H1 (cell line): ENCODE measurements around the gene LRFN3. TPM values are rescaled to one million over a fixed set of nuclear protein-coding genes. Genes with fewer than 3 reads are reported as not detected.

Source experiments
- CTCF ChIA-PET: fragments of 300-600 bp; sonication (Branson Sonifier 250); formaldehyde crosslinking; loops from one replicate; lab custom pipeline; 2021; ENCODE audit not compliant: partially characterized antibody; lab: Charles Lee
- POLR2A ChIA-PET: fragments of 300-600 bp; sonication (Branson Sonifier 250); formaldehyde crosslinking; loops from one replicate; lab custom pipeline; 2021; ENCODE audit warnings: inconsistent platforms; ENCODE audit not compliant: partially characterized antibody; lab: Charles Lee
- DNase-seq, 2 experiments: peaks; one replicate each; pipeline versions ENCODE4 v3.0.0 to v3.0.0-alpha.2; 2010 to 2022; ENCODE audit warnings: low spot score in 2 of 2, low read depth in 1 of 2, mixed read lengths in 1 of 2
- FAIRE-seq: peaks from 2 replicates; lab custom pipeline; 2011; peaks lifted over from hg19 to GRCh38; lab: Jason Lieb, UNC
- H2AFZ ChIP-seq: 2 replicates; pipeline ENCODE4 v1.8.1; 2012; ENCODE audit warnings: low read length, inconsistent platforms
- H2AK5ac ChIP-seq: 2 replicates; pipeline ENCODE4 v1.6.1; 2013; ENCODE audit warnings: low read depth, low read length
- H2BK120ac ChIP-seq: replicated peaks from 2 replicates; pipeline ENCODE3; 2013; ENCODE audit warnings: low read depth, low read length, inconsistent platforms
- H2BK12ac ChIP-seq: 2 replicates; pipeline ENCODE4 v1.6.1; 2013; ENCODE audit warnings: low read depth, low read length
- H2BK15ac ChIP-seq: 2 replicates; pipeline ENCODE4 v1.6.1; 2013; ENCODE audit warnings: low read length
- H2BK20ac ChIP-seq: 2 replicates; pipeline ENCODE4 v1.6.1; 2013; ENCODE audit warnings: low read length
- H2BK5ac ChIP-seq: 2 replicates; pipeline ENCODE4 v1.6.1; 2013; ENCODE audit warnings: low read depth, low read length
- H3K14ac ChIP-seq: 2 replicates; pipeline ENCODE4 v1.6.1; 2013; ENCODE audit warnings: inconsistent platforms; ENCODE audit not compliant: insufficient read length
- H3K18ac ChIP-seq: 2 replicates; pipeline ENCODE4 v1.6.1; 2013; ENCODE audit warnings: low read length; ENCODE audit errors: extremely low read depth
- H3K23ac ChIP-seq: 2 replicates; pipeline ENCODE4 v1.6.1; 2013; ENCODE audit warnings: inconsistent platforms; ENCODE audit not compliant: insufficient read length
- H3K23me2 ChIP-seq: 2 replicates; pipeline ENCODE4 v1.6.1; 2013; ENCODE audit warnings: low read depth, low read length
- H3K27ac ChIP-seq: 2 replicates; pipeline ENCODE4 v1.6.1; 2011; ENCODE audit warnings: low read depth, low read length, inconsistent platforms
- H3K27me3 ChIP-seq, 4 experiments: replicated peaks in 1 of 4; 1 replicate in 1 of 4; 2 replicates in 3 of 4; pipeline versions ENCODE4 v1.6.1 to v1.8.1; 2011 to 2013; ENCODE audit warnings: low read length in 3 of 4, mild to moderate bottlenecking in 3 of 4, inconsistent platforms in 2 of 4, mixed read lengths in 2 of 4, moderate library complexity in 1 of 4; ENCODE audit not compliant: control insufficient read depth in 3 of 4, insufficient read depth in 3 of 4; ENCODE audit errors: extremely low read depth in 1 of 4
- H3K36me3 ChIP-seq, 4 experiments: 2 replicates each; pipeline versions ENCODE4 v1.6.1 to v1.8.1; 2011 to 2013; ENCODE audit warnings: mild to moderate bottlenecking in 4 of 4, low read length in 3 of 4, moderate library complexity in 2 of 4, control low read depth in 1 of 4, inconsistent platforms in 1 of 4; ENCODE audit not compliant: insufficient read depth in 4 of 4, control insufficient read depth in 2 of 4
- H3K4ac ChIP-seq: replicated peaks from 2 replicates; pipeline ENCODE3; 2013; ENCODE audit warnings: low read length, low read depth, mixed read lengths, inconsistent platforms; ENCODE audit not compliant: insufficient read length
- H3K4me1 ChIP-seq, 4 experiments: replicated peaks in 1 of 4; 1 replicate in 1 of 4; 2 replicates in 3 of 4; pipeline versions ENCODE4 v1.6.1 to v1.8.1; 2011 to 2013; ENCODE audit warnings: low read length in 3 of 4, inconsistent platforms in 2 of 4, mixed read lengths in 1 of 4; ENCODE audit not compliant: insufficient read depth in 4 of 4, control insufficient read depth in 3 of 4
- H3K4me2 ChIP-seq, 2 experiments: 2 replicates each; pipeline versions ENCODE4 v1.6.1 to v1.8.1; 2011 to 2013; ENCODE audit warnings: low read depth in 2 of 2, low read length in 2 of 2, control low read depth in 1 of 2, inconsistent platforms in 1 of 2, mild to moderate bottlenecking in 1 of 2; ENCODE audit not compliant: insufficient read depth in 1 of 2
- H3K4me3 ChIP-seq, 4 experiments: fragments of 200-600, 300-600 bp in 1 of 4; sonication (generic), shearing (Covaris generic), sonication (Bioruptor Twin) in 1 of 4; 2 replicates each; pipeline versions ENCODE4 v1.5.1 to v1.8.1; 2011 to 2016; ENCODE audit warnings: low read length in 4 of 4, low read depth in 3 of 4, control low read depth in 2 of 4, inconsistent platforms in 2 of 4, mild to moderate bottlenecking in 2 of 4, mixed read lengths in 1 of 4, moderate library complexity in 1 of 4; ENCODE audit not compliant: insufficient read depth in 2 of 4; ENCODE audit errors: extremely low read depth in 1 of 4
- H3K56ac ChIP-seq: replicated peaks from 2 replicates; pipeline ENCODE3; 2013; ENCODE audit warnings: low read depth, mild to moderate bottlenecking, mixed read lengths, low read length, inconsistent platforms; ENCODE audit not compliant: insufficient read length
- H3K79me1 ChIP-seq: 2 replicates; pipeline ENCODE4 v1.6.1; 2013; ENCODE audit warnings: low read depth, low read length, control low read depth
- H3K79me2 ChIP-seq, 2 experiments: 2 replicates each; pipeline versions ENCODE4 v1.6.1 to v1.8.1; 2012 to 2013; ENCODE audit warnings: low read length in 2 of 2, mild to moderate bottlenecking in 2 of 2, inconsistent platforms in 1 of 2; ENCODE audit not compliant: insufficient read depth in 2 of 2, control insufficient read depth in 1 of 2
- H3K9ac ChIP-seq, 4 experiments: replicated peaks in 1 of 4; 1 replicate in 1 of 4; 2 replicates in 3 of 4; pipeline versions ENCODE4 v1.6.1 to v1.8.1; 2011 to 2013; ENCODE audit warnings: low read depth in 3 of 4, low read length in 3 of 4, control low read depth in 2 of 4, mild to moderate bottlenecking in 2 of 4, moderate library complexity in 2 of 4, inconsistent platforms in 1 of 4; ENCODE audit errors: extremely low read depth in 1 of 4
- H3K9me3 ChIP-seq, 2 experiments: 2 replicates each; pipeline versions ENCODE4 v1.6.1 to v1.8.1; 2012 to 2013; ENCODE audit warnings: mild to moderate bottlenecking in 2 of 2, moderate library complexity in 2 of 2, control low read depth in 1 of 2, inconsistent platforms in 1 of 2, low read depth in 1 of 2, low read length in 1 of 2, mixed read lengths in 1 of 2; ENCODE audit not compliant: insufficient read depth in 2 of 2
- H4K20me1 ChIP-seq, 2 experiments: replicated peaks in 1 of 2; 2 replicates each; pipeline versions ENCODE3 to v1.8.1; 2011 to 2013; ENCODE audit warnings: inconsistent platforms in 2 of 2, low read length in 2 of 2, mild to moderate bottlenecking in 1 of 2; ENCODE audit not compliant: insufficient read depth in 2 of 2, control insufficient read depth in 1 of 2
- H4K5ac ChIP-seq: 2 replicates; pipeline ENCODE4 v1.6.1; 2013; ENCODE audit warnings: low read length, low read depth, mixed read lengths, inconsistent platforms; ENCODE audit not compliant: insufficient read length
- H4K8ac ChIP-seq: 2 replicates; pipeline ENCODE4 v1.8.0; 2013; ENCODE audit warnings: mild to moderate bottlenecking, moderate library complexity, low read length, inconsistent platforms; ENCODE audit not compliant: insufficient read depth; ENCODE audit errors: extremely low read depth
- H4K91ac ChIP-seq: replicated peaks from 2 replicates; pipeline ENCODE3; 2013; ENCODE audit warnings: low read length, mixed read lengths, inconsistent platforms; ENCODE audit not compliant: insufficient read length
- ASH2L ChIP-seq: fragments of 200-600, 300-600 bp; sonication (generic); IDR thresholded peaks from one replicate; pipeline ENCODE4 v1.7.1; 2017; ENCODE audit warnings: low read length
- CHD1 ChIP-seq: IDR thresholded peaks from 2 replicates; pipeline ENCODE4 v1.6.1; 2012; ENCODE audit warnings: low read depth, low read length, improper control_type of control experiment
- CHD2 ChIP-seq: IDR thresholded peaks from 2 replicates; pipeline ENCODE4 v1.6.1; 2012; ENCODE audit warnings: low read length, improper control_type of control experiment
- E2F6 ChIP-seq: IDR thresholded peaks from 2 replicates; pipeline ENCODE4 v1.6.1; 2012; ENCODE audit warnings: inconsistent platforms
- EP300 ChIP-seq, 2 experiments: IDR thresholded peaks; 1 replicate in 1 of 2; 2 replicates in 1 of 2; pipeline ENCODE4 v1.6.1; 2011 to 2012; ENCODE audit warnings: low read depth in 2 of 2, low read length in 2 of 2, mild to moderate bottlenecking in 2 of 2, borderline replicate concordance in 1 of 2, inconsistent platforms in 1 of 2, moderate library complexity in 1 of 2
- NANOG ChIP-seq: IDR thresholded peaks from 2 replicates; pipeline ENCODE4 v1.6.1; 2011; ENCODE audit warnings: low read length, low read depth, mild to moderate bottlenecking, inconsistent platforms; ENCODE audit not compliant: insufficient read depth, poor library complexity, severe bottlenecking
- POLR2AphosphoS5 ChIP-seq: IDR thresholded peaks from 2 replicates; pipeline ENCODE4 v1.6.1; 2011; ENCODE audit warnings: low read depth, low read length
- SIRT6 ChIP-seq: IDR thresholded peaks from one replicate; pipeline ENCODE4 v1.7.1; 2012; ENCODE audit warnings: low read length, inconsistent platforms
- SIX5 ChIP-seq: IDR thresholded peaks from 2 replicates; pipeline ENCODE4 v1.6.1; 2011; ENCODE audit warnings: mild to moderate bottlenecking, low read depth, low read length
- SP2 ChIP-seq: IDR thresholded peaks from 2 replicates; pipeline ENCODE4 v1.6.1; 2012; ENCODE audit warnings: mild to moderate bottlenecking, low read length, inconsistent platforms
- SUZ12 ChIP-seq: fragments of 200-600 bp; sonication (generic); IDR thresholded peaks from 2 replicates; pipeline ENCODE4 v1.6.1; 2012; ENCODE audit warnings: mild to moderate bottlenecking, inconsistent platforms, low read length, moderate library complexity, mixed read lengths
- TEAD4 ChIP-seq: IDR thresholded peaks from 2 replicates; pipeline ENCODE4 v1.6.1; 2012; ENCODE audit warnings: low read depth, low read length, inconsistent platforms, mixed read lengths
- WGBS, 2 experiments: shearing (Covaris generic) in 1 of 2; methylation state at CpG; one replicate each; pipeline versions ENCODE4 v1.1.6 to v1.1.7; 2013 to 2015; ENCODE audit warnings: low lambda C conversion rate in 2 of 2, mixed read lengths in 2 of 2, inconsistent platforms in 1 of 2, low coverage in 1 of 2, missing lambda C conversion rate in 1 of 2; ENCODE audit not compliant: insufficient replicate concordance in 2 of 2, insufficient coverage in 1 of 2, insufficient read length in 1 of 2; ENCODE audit errors: extremely low coverage in 1 of 2, missing lambda C conversion rate in 1 of 2; 5-methylcytosine and 5-hydroxymethylcytosine counted together
- polyA plus RNA-seq, 7 experiments: library from polyadenylated mRNA; depleted of rRNA in 3 of 7; stranded (reverse) in 5 of 7; unstranded in 2 of 7; fragments of >200 nt in 5 of 7; fragments of 200-250 nt in 2 of 7; gene quantifications; 1 replicate in 5 of 7; 2 replicates in 1 of 7; 4 replicates in 1 of 7; pipeline versions ENCODE4 v1.2.1 to v1.2.3, GENCODE V29; 2011 to 2013; ENCODE audit warnings: missing spikeins in 2 of 7, mixed read lengths in 2 of 7
- total RNA-seq: library from RNA; stranded (reverse); fragmentation: NEBNext Ultra II Directional; extraction: Animal tissue kit (Norgen Biotek cat#: 25700); gene quantifications from 2 replicates; pipeline ENCODE4 v1.2.1, GENCODE V29; 2021

Gene LRFN3
- total and polyA plus RNA-seq, 2 of the 8 experiments (the other 6 are each of a cell fraction or from before 2014, with no cell fraction given), result 4.6 to 16.8 TPM

GRCh38 chr19:35899547-35900214 is 36.5 kb upstream of the LRFN3 start:
- Histone ChIP-seq H2AFZ (no peak overlapping the region), H2BK120ac (no peak overlapping the region), H3K27ac (peak overlapping the region; percentile 32; the same call in 1 of the 2 replicates), H4K8ac (no peak overlapping the region; the same call in 1 of the 2 replicates), H4K5ac (peak overlapping the region; percentile 79), H3K23ac (no peak overlapping the region), H3K9me3 (no peaks in the 10 kb centered on the region), H2BK12ac (no peak overlapping the region), H3K56ac (peak overlapping the region; percentile 95), H3K23me2 (peaks cover 12% of the 10 kb centered on the region), H3K9ac (peak overlapping the region in 3 of 4 experiments; percentile 22 to 67 (median 66); a peak in 5 of 7 replicates), H3K4ac (no peak overlapping the region), H3K4me2 (peak overlapping the region; percentile 68 to 89), H3K27me3 (no peaks in the 10 kb centered on the region), H2BK5ac (peak overlapping the region; percentile 60; the same call in 1 of the 2 replicates), H3K4me3 (peak overlapping the region; percentile 88 to 94 (median 90)), H4K91ac (peak overlapping the region; percentile 71), H2BK20ac (no peak overlapping the region), H3K4me1 (peaks cover 0 to 14% (median 6%) of the 10 kb centered on the region in 4 experiments; a peak in 6 of 7 replicates), H3K79me1 (no peaks in the 10 kb centered on the region; the same call in 1 of the 2 replicates), H3K14ac (no peak overlapping the region), H3K36me3 (peaks cover 6 to 30% (median 11%) of the 10 kb centered on the region in 4 experiments), H2BK15ac (no peak overlapping the region), H3K18ac (peak overlapping the region; percentile 87; the same call in 1 of the 2 replicates), H2AK5ac (0 out of 2 replicates have a peak overlapping the region, but pooled peaks have one; percentile 65), H4K20me1 (peaks cover 0 to 3% of the 10 kb centered on the region in 2 experiments), H3K79me2 (peaks cover 0 to 8% of the 10 kb centered on the region in 2 experiments; a peak in 1 of 4 replicates)
- peak in 1 of 2 experiments; percentile 78 for DNase-seq
- FAIRE-seq, result no peak
- CTCF ChIA-PET, result no interaction called here
- 2% methylated on average over 18 of the region's 43 CpGs; no CpG with 5 or more reads in 1 of the 2 experiments for WGBS, 2 experiments
- POLR2A ChIA-PET, result interaction anchor here (1.3 kb wide), 1 partner anchor 30 kb away, joined by 3 read pairs; no protein-coding TSS in a partner anchor
- peak; percentile 37 for TF ChIP-seq ASH2L
- no peak for TF ChIP-seq NANOG
- no peak for TF ChIP-seq E2F6
- TF ChIP-seq SP2, result no peak
- TF ChIP-seq SIX5, result no peak
- TF ChIP-seq SUZ12, result peak; percentile 31; the same call in 1 of the 2 replicates
- no peak for TF ChIP-seq EP300 (IDR thresholded peaks at IDR 0.05; ENCODE audit: borderline replicate concordance in 1 of 2, low read depth in 2 of 2, low read length in 2 of 2)
- no peak for TF ChIP-seq CHD1
- TF ChIP-seq SIRT6, result no peak
- no peak for TF ChIP-seq CHD2
- TF ChIP-seq POLR2AphosphoS5, result no peak
- no peak for TF ChIP-seq TEAD4
